HepG2 (cell line): ENCODE measurements around the gene ARHGAP26.

Experiments used
- CTCF ChIP-seq: sonication (generic); formaldehyde crosslinking; IDR thresholded peaks from 2 replicates; pipeline ENCODE4 v1.5.0; 2020; ENCODE audit warnings: mild to moderate bottlenecking, missing genetic modification reagents, moderate library complexity
- EP300 ChIP-seq, 3 experiments: sonication (generic) in 1 of 3; formaldehyde crosslinking in 1 of 3; IDR thresholded peaks; 2 replicates each; pipeline versions ENCODE4 v1.5.1 to v1.6.1; 2011 to 2020; ENCODE audit warnings: low read depth in 2 of 3, low read length in 2 of 3, borderline replicate concordance in 1 of 3, improper control_type of control experiment in 1 of 3, mild to moderate bottlenecking in 1 of 3, missing genetic modification reagents in 1 of 3, moderate library complexity in 1 of 3
- HMGXB3 ChIP-seq: sonication (generic); formaldehyde crosslinking; IDR thresholded peaks from 2 replicates; pipeline ENCODE4 v1.4.0; 2020; ENCODE audit warnings: missing genetic modification reagents, borderline replicate concordance
- NFYB ChIP-seq: sonication (generic); formaldehyde crosslinking; IDR thresholded peaks from 2 replicates; pipeline ENCODE4 v1.4.0; 2020; ENCODE audit warnings: missing genetic modification reagents
- TP53 ChIP-seq: sonication (generic); formaldehyde crosslinking; conservative IDR thresholded peaks from 2 replicates; pipeline ENCODE4 v1.4.0; 2020; ENCODE audit warnings: missing genetic modification reagents
- U2AF2 ChIP-seq: fragments of 200-400 bp; formaldehyde crosslinking; IDR thresholded peaks from 2 replicates; pipeline ENCODE4 v1.6.1; 2017; ENCODE audit warnings: low read depth, mild to moderate bottlenecking, low read length
- USF2 ChIP-seq, 2 experiments: sonication (generic) in 1 of 2; formaldehyde crosslinking in 1 of 2; IDR thresholded peaks; 2 replicates each; pipeline versions ENCODE4 v1.5.1 to v1.6.1; 2011 to 2020; ENCODE audit warnings: borderline replicate concordance in 1 of 2, low read depth in 1 of 2, low read length in 1 of 2, mild to moderate bottlenecking in 1 of 2, missing genetic modification reagents in 1 of 2, moderate library complexity in 1 of 2
- ZNF225 ChIP-seq: sonication (generic); formaldehyde crosslinking; IDR thresholded peaks from 2 replicates; pipeline ENCODE4 v1.4.0; 2020; ENCODE audit warnings: mild to moderate bottlenecking, missing genetic modification reagents
- ZNF672 ChIP-seq: sonication (generic); formaldehyde crosslinking; IDR thresholded peaks from 2 replicates; pipeline ENCODE4 v1.8.1; 2022; ENCODE audit warnings: missing genetic modification reagents
- ZSCAN12 ChIP-seq: sonication (generic); formaldehyde crosslinking; IDR thresholded peaks from 2 replicates; pipeline ENCODE4 v1.9.0; 2021; ENCODE audit warnings: mild to moderate bottlenecking, missing genetic modification reagents
- TF ChIP-seq, protein P1 (sequence below): sonication (generic); formaldehyde crosslinking; IDR thresholded peaks from 2 replicates; pipeline ENCODE4 v1.4.0; 2020; ENCODE audit warnings: missing genetic modification reagents

- TF ChIP-seq NFYB (no peak), TP53 (no peak), CTCF (CRISPR knock-in tag) (no peak), ZNF225 (CRISPR knock-in tag) (no peak), ZNF672 (no peak), USF2 (IDR thresholded peaks at IDR 0.05; ENCODE audit: low read depth, low read length) (no peak), USF2 (CRISPR knock-in tag; IDR thresholded peaks at IDR 0.05; ENCODE audit: borderline replicate concordance) (no peak), U2AF2 (no peak), EP300 (IDR thresholded peaks at IDR 0.05; ENCODE audit: low read depth in 2 of 2, low read length in 2 of 2) (no peak), EP300 (CRISPR knock-in tag; IDR thresholded peaks at IDR 0.05; ENCODE audit: borderline replicate concordance) (no peak), ZSCAN12 (CRISPR knock-in tag) (no peak), HMGXB3 (CRISPR knock-in tag) (no peak)
- TF ChIP-seq, protein P1, sequence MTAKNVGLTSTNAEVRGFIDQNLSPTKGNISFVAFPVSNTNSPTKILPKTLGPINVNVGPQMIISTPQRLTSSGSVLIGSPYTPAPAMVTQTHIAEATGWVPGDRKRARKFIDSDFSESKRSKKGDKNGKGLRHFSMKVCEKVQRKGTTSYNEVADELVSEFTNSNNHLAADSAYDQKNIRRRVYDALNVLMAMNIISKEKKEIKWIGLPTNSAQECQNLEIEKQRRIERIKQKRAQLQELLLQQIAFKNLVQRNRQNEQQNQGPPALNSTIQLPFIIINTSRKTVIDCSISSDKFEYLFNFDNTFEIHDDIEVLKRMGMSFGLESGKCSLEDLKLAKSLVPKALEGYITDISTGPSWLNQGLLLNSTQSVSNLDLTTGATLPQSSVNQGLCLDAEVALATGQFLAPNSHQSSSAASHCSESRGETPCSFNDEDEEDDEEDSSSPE (CRISPR knock-in tag): no peak
These were observed 370.5 kb downstream of the ARHGAP26 start for GRCh38 chr5:143140492-143141203.
